CD4-positive, alpha-beta T cell (primary cell): Measurements from ENCODE around the gene PRDM12. TPM values are rescaled to one million over a fixed set of nuclear protein-coding genes. Genes with fewer than 3 reads are reported as not detected.

Experiments used
- ATAC-seq: fragments of 200-7000 bp; cut with Tn5 transposase; one replicate; pipeline ENCODE4 v1.10.0; 2022; ENCODE audit warnings: mild to moderate bottlenecking; ENCODE audit not compliant: poor library complexity
- CTCF ChIA-PET: fragments of 350-600 bp; sonication (Branson Sonifier 250); formaldehyde crosslinking; loops from one replicate; lab custom pipeline; 2021; ENCODE audit warnings: antibody characterized with exemption, inconsistent platforms; lab: Charles Lee
- POLR2A ChIA-PET: fragments of 350-600 bp; sonication (Branson Sonifier 250); formaldehyde crosslinking; loops from one replicate; lab custom pipeline; 2021; ENCODE audit warnings: antibody characterized with exemption, inconsistent platforms; lab: Charles Lee
- DNase-seq, 14 experiments: peaks; one replicate each; pipeline ENCODE4 v3.0.0-alpha.2; 2013 to 2020; ENCODE audit warnings: mixed read lengths in 2 of 14
- H3K27ac ChIP-seq, 2 donors: one replicate each; pipeline versions ENCODE4 v1.5.1 to v1.7.0; 2013; ENCODE audit warnings: low read length in 2 of 2, low read depth in 1 of 2, mild to moderate bottlenecking in 1 of 2
- H3K27me3 ChIP-seq, 2 experiments: 1 replicate in 1 of 2; 2 replicates in 1 of 2; pipeline versions ENCODE4 v1.6.1 to v1.7.0; 2013; ENCODE audit warnings: low read length in 2 of 2, control low read depth in 1 of 2, mild to moderate bottlenecking in 1 of 2, moderate library complexity in 1 of 2; ENCODE audit not compliant: insufficient read depth in 2 of 2, control insufficient read depth in 1 of 2
- H3K36me3 ChIP-seq: one replicate; pipeline ENCODE4 v1.6.1; 2013; ENCODE audit warnings: low read length, control low read depth; ENCODE audit not compliant: insufficient read depth
- H3K4me1 ChIP-seq: one replicate; pipeline ENCODE4 v1.6.1; 2013; ENCODE audit warnings: low read length, control low read depth; ENCODE audit not compliant: insufficient read depth
- H3K4me3 ChIP-seq: one replicate; pipeline ENCODE4 v1.5.1; 2013; ENCODE audit warnings: mild to moderate bottlenecking, low read length, moderate library complexity
- H3K9me3 ChIP-seq, 2 experiments: 1 replicate in 1 of 2; 2 replicates in 1 of 2; pipeline versions ENCODE4 v1.6.1 to v1.7.0; 2013; ENCODE audit warnings: low read length in 2 of 2, mild to moderate bottlenecking in 2 of 2, control low read depth in 1 of 2, moderate library complexity in 1 of 2; ENCODE audit not compliant: control insufficient read depth in 1 of 2, insufficient read depth in 1 of 2
- H3K27ac Mint-ChIP-seq: one replicate; pipeline ENCODE4 v1.8.0; 2020; ENCODE audit warnings: mixed read lengths
- H3K27me3 Mint-ChIP-seq: one replicate; pipeline ENCODE4 v1.8.0; 2021; ENCODE audit warnings: mixed read lengths
- H3K36me3 Mint-ChIP-seq: one replicate; pipeline ENCODE4 v1.8.0; 2021; ENCODE audit warnings: low read depth, mixed read lengths
- H3K4me1 Mint-ChIP-seq: one replicate; pipeline ENCODE4 v1.8.0; 2021; ENCODE audit warnings: low read depth, mixed read lengths
- H3K4me3 Mint-ChIP-seq: one replicate; pipeline ENCODE4 v1.8.0; 2020; ENCODE audit warnings: mild to moderate bottlenecking, mixed read lengths
- H3K9me3 Mint-ChIP-seq: one replicate; pipeline ENCODE4 v1.8.0; 2020; ENCODE audit warnings: mixed read lengths
- CTCF ChIP-seq: fragments of 200-600 bp; IDR thresholded peaks from one replicate; pipeline ENCODE4 v1.8.0; 2022; ENCODE audit warnings: antibody characterized with exemption, mild to moderate bottlenecking
- intact Hi-C, 2 experiments: fragments of 100-400 bp; cut with DNase I in 1 of 2; cut with micrococcal nuclease in 1 of 2; formaldehyde crosslinking; loops; one replicate each; pipeline versions ENCODE4 v1.15.1 to v1.9.0; 2023 to 2025; cut with DNase I, micrococcal nuclease
- total RNA-seq, 174 experiments: library from RNA in 2 of 174; stranded (reverse) in 2 of 174; gene quantifications; one replicate each; pipeline ENCODE4 v1.2.3 and lab custom pipeline; 2021 to 2026

PRDM12 gene
- total RNA-seq, 2 experiments from 2014 or later: 0.14 TPM; not detected in 1

GRCh38 chr9:130632841-130633240, 31.6 kb upstream of the PRDM12 start:
- ChIA-PET CTCF (no interaction called here), POLR2A (no interaction called here)
- Histone ChIP-seq H3K27ac (no peak overlapping the region), H3K4me3 (no peak overlapping the region), H3K4me1 (no peaks in the 10 kb centered on the region), H3K27me3 (no peaks in the 10 kb centered on the region), H3K36me3 (peaks cover 75% of the 10 kb centered on the region), H3K9me3 (no peaks in the 10 kb centered on the region)
- intact Hi-C loops: no loop called here
- DNase-seq (no peak), ATAC-seq (no peak)
- no peaks in the 10 kb centered on the region for H3K9me3 Mint-ChIP-seq
- H3K27me3 Mint-ChIP-seq: no peaks in the 10 kb centered on the region
- no peak overlapping the region for H3K4me3 Mint-ChIP-seq
- TF ChIP-seq CTCF: no peak
- H3K27ac Mint-ChIP-seq: no peak overlapping the region
- H3K36me3 Mint-ChIP-seq: peaks cover 85% of the 10 kb centered on the region
- no peaks in the 10 kb centered on the region for H3K4me1 Mint-ChIP-seq

- intact Hi-C loops: no loop called here
- no peak for ATAC-seq
Measured at GRCh38 chr9:130633336-130634190, 30.8 kb upstream of the PRDM12 start.

GRCh38 chr9:130634191-130634768, 30.1 kb upstream of the PRDM12 start:
- H3K36me3 ChIP-seq: peaks cover 71% of the 10 kb centered on the region
- Mint-ChIP-seq H3K36me3 (peaks cover 82% of the 10 kb centered on the region), H3K27ac (no peak overlapping the region)

More at GRCh38 chr9:130633336-130634190, 30.8 kb upstream of the PRDM12 start:
- H3K27me3 Mint-ChIP-seq: no peaks in the 10 kb centered on the region
- Histone ChIP-seq H3K4me1 (no peaks in the 10 kb centered on the region), H3K36me3 (peaks cover 72% of the 10 kb centered on the region), H3K27ac (no peak overlapping the region), H3K27me3 (no peaks in the 10 kb centered on the region), H3K9me3 (peaks cover 0 to 4% of the 10 kb centered on the region in 2 experiments), H3K4me3 (no peak overlapping the region)
- ChIA-PET CTCF (no interaction called here), POLR2A (no interaction called here)
- no peaks in the 10 kb centered on the region for H3K4me1 Mint-ChIP-seq
- H3K27ac Mint-ChIP-seq: no peak overlapping the region
- H3K4me3 Mint-ChIP-seq: no peak overlapping the region
- no peak for DNase-seq
- H3K36me3 Mint-ChIP-seq: peaks cover 87% of the 10 kb centered on the region
- TF ChIP-seq CTCF: no peak
- H3K9me3 Mint-ChIP-seq: no peaks in the 10 kb centered on the region

More at GRCh38 chr9:130634191-130634768, 30.1 kb upstream of the PRDM12 start:
- ATAC-seq (no peak), DNase-seq (no peak)
- Mint-ChIP-seq H3K9me3 (no peaks in the 10 kb centered on the region), H3K4me1 (no peaks in the 10 kb centered on the region), H3K4me3 (no peak overlapping the region), H3K27me3 (no peaks in the 10 kb centered on the region)
- POLR2A ChIA-PET: no interaction called here
- intact Hi-C loops: no loop called here
- Histone ChIP-seq H3K27ac (no peak overlapping the region), H3K4me1 (no peaks in the 10 kb centered on the region), H3K9me3 (peaks cover 0 to 11% of the 10 kb centered on the region in 2 experiments), H3K27me3 (no peaks in the 10 kb centered on the region), H3K4me3 (no peak overlapping the region)
- CTCF ChIA-PET: no interaction called here
- no peak for TF ChIP-seq CTCF
